ENCODE data around the gene ITPKC.

The ITPKC gene

GRCh38 chr19:40754611-40755247, 37.8 kb downstream of the ITPKC start:
- no peak for DNase-seq
- no peaks in the 10 kb centered on the region for H3K9me3 Mint-ChIP-seq
- no peak for TF ChIP-seq CTCF (IDR thresholded peaks at IDR 0.05)
- H3K4me1 Mint-ChIP-seq = peaks cover 56% of the 10 kb centered on the region
- peak overlapping the region; percentile 85 for H3K27ac Mint-ChIP-seq
- H3K27me3 Mint-ChIP-seq (ENCODE audit: low read depth, poor library complexity) = peaks cover under 1% of the 10 kb centered on the region
- H3K36me3 Mint-ChIP-seq (ENCODE audit: low read depth) = peaks cover 56% of the 10 kb centered on the region
- H3K4me3 Mint-ChIP-seq = peak overlapping the region; percentile 64

GRCh38 chr19:40755248-40755624, 38.3 kb downstream of the ITPKC start:
- Mint-ChIP-seq H3K27me3 (ENCODE audit: low read depth, poor library complexity) (no peaks in the 10 kb centered on the region), H3K4me1 (peaks cover 51% of the 10 kb centered on the region), H3K36me3 (ENCODE audit: low read depth) (peaks cover 61% of the 10 kb centered on the region), H3K27ac (no peak overlapping the region), H3K4me3 (no peak overlapping the region), H3K9me3 (no peaks in the 10 kb centered on the region)
- no peak for DNase-seq
- no peak for TF ChIP-seq CTCF (IDR thresholded peaks at IDR 0.05)

GRCh38 chr19:40755791-40756190, 38.9 kb downstream of the ITPKC start:
- H3K27ac Mint-ChIP-seq = peak overlapping the region; percentile 87
- no peak for TF ChIP-seq CTCF (IDR thresholded peaks at IDR 0.05)
- no peak for DNase-seq
- peaks cover 66% of the 10 kb centered on the region for H3K36me3 Mint-ChIP-seq (ENCODE audit: low read depth)
- peaks cover 49% of the 10 kb centered on the region for H3K4me1 Mint-ChIP-seq
- peak overlapping the region; percentile 40 for H3K4me3 Mint-ChIP-seq
- no peaks in the 10 kb centered on the region for H3K9me3 Mint-ChIP-seq
- H3K27me3 Mint-ChIP-seq (ENCODE audit: low read depth, poor library complexity) = no peaks in the 10 kb centered on the region

- H3K36me3 Mint-ChIP-seq (ENCODE audit: low read depth) = peaks cover 72% of the 10 kb centered on the region
- H3K27ac Mint-ChIP-seq = peak overlapping the region; percentile 82
- no peaks in the 10 kb centered on the region for H3K27me3 Mint-ChIP-seq (ENCODE audit: low read depth, poor library complexity)
- peaks cover 43% of the 10 kb centered on the region for H3K4me1 Mint-ChIP-seq
- H3K4me3 Mint-ChIP-seq = peak overlapping the region; percentile 29
- DNase-seq = no peak
- TF ChIP-seq CTCF (IDR thresholded peaks at IDR 0.05) = no peak
- no peaks in the 10 kb centered on the region for H3K9me3 Mint-ChIP-seq
These were observed 39.7 kb downstream of the ITPKC start for GRCh38 chr19:40756502-40757110.

GRCh38 chr19:40758491-40758890, 41.6 kb downstream of the ITPKC start:
- no peak for DNase-seq
- H3K36me3 Mint-ChIP-seq (ENCODE audit: low read depth) = peaks cover 76% of the 10 kb centered on the region
- peaks cover 28% of the 10 kb centered on the region for H3K4me1 Mint-ChIP-seq
- H3K9me3 Mint-ChIP-seq = no peaks in the 10 kb centered on the region
- no peak for TF ChIP-seq CTCF (IDR thresholded peaks at IDR 0.05)
- H3K27ac Mint-ChIP-seq = no peak overlapping the region
- no peak overlapping the region for H3K4me3 Mint-ChIP-seq
- H3K27me3 Mint-ChIP-seq (ENCODE audit: low read depth, poor library complexity) = no peaks in the 10 kb centered on the region

- Mint-ChIP-seq H3K4me1 (peaks cover 21% of the 10 kb centered on the region), H3K27ac (no peak overlapping the region), H3K4me3 (no peak overlapping the region), H3K27me3 (ENCODE audit: low read depth, poor library complexity) (no peaks in the 10 kb centered on the region), H3K36me3 (ENCODE audit: low read depth) (peaks cover 81% of the 10 kb centered on the region), H3K9me3 (no peaks in the 10 kb centered on the region)
- DNase-seq = no peak
- no peak for TF ChIP-seq CTCF (IDR thresholded peaks at IDR 0.05)
These were observed 42.4 kb downstream of the ITPKC start for GRCh38 chr19:40759352-40759751.

Data from nephron progenitor cell (in vitro differentiated cells).